WI38 (cell line): ENCODE measurements around the gene CSNK2A3.

Experiments
- H3K4me3 ChIP-seq: 2 replicates; pipeline ENCODE4 v1.5.1; 2011; ENCODE audit warnings: low read depth, mild to moderate bottlenecking, control low read depth, low read length
- TF ChIP-seq, protein P1 (sequence below): IDR thresholded peaks from 2 replicates; pipeline ENCODE4 v1.5.1; 2012; ENCODE audit warnings: low read depth, mild to moderate bottlenecking, control low read depth, low read length

CSNK2A3 gene

DNA sequence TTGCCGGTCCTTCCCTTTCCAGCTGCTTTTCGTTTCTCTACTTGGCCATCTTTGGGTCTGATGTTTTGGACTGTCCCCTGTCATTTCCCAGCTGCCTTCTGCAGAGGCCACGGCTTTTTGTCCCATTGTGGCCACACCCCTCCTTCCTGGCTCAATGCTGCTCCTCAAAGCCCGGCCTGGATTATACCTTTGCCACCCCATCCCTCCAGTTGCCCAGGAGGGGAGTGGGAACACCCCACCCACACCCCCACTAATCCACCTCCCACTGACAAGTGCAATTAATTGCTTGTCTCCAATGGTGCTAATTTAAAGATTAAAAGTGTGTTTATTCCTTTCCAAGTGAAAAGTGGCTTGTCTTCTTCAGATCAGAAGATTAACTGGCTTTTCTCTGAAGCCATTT lies 34.2 kb upstream of the CSNK2A3 start:
- TF ChIP-seq, protein P1, sequence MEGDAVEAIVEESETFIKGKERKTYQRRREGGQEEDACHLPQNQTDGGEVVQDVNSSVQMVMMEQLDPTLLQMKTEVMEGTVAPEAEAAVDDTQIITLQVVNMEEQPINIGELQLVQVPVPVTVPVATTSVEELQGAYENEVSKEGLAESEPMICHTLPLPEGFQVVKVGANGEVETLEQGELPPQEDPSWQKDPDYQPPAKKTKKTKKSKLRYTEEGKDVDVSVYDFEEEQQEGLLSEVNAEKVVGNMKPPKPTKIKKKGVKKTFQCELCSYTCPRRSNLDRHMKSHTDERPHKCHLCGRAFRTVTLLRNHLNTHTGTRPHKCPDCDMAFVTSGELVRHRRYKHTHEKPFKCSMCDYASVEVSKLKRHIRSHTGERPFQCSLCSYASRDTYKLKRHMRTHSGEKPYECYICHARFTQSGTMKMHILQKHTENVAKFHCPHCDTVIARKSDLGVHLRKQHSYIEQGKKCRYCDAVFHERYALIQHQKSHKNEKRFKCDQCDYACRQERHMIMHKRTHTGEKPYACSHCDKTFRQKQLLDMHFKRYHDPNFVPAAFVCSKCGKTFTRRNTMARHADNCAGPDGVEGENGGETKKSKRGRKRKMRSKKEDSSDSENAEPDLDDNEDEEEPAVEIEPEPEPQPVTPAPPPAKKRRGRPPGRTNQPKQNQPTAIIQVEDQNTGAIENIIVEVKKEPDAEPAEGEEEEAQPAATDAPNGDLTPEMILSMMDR = no peak

DNA sequence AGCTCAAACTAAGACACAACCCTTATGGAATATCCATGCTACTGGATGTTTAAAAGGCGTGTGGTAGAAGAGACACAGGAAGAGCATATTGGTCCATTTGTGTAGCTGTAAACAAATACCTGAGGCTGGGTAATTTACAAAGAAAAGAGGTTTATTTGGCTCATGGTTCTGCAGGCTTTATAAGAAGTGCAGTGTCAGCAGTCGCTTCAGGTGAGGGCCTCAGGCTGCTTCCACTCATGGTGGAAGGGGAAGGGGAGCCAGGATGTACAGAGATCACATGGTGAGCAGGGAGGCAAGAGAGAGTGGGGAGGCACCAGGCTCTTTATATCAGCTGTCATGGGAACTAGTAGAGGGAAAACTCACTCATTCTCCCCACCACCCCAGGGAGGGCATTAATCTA lies 31.8 kb upstream of the CSNK2A3 start:
- TF ChIP-seq, protein P1 = no peak
- no peak overlapping the region for H3K4me3 ChIP-seq

More for the DNA sequence above, 34.2 kb upstream of the CSNK2A3 start:
- no peak overlapping the region for H3K4me3 ChIP-seq

DNA sequence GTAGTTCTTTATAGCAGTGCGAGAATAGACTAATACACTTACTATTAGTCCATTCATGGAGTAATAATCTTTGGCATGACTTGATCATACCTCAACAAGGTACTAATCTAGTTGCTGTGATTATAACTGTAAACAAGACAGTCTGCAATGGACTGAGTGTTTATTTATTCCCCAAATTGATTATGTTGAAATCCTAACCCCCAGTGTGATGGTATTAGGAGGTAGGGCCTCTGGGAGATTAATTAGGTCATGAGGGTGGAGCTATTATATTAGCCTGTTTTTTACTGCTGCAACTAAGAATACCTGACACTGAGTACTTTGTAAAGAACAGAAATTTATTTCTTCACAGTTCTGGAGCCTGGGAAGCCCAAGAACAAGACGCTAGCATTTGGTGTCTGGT lies 30.9 kb upstream of the CSNK2A3 start:
- no peak overlapping the region for H3K4me3 ChIP-seq
- TF ChIP-seq, protein P1 = no peak

DNA sequence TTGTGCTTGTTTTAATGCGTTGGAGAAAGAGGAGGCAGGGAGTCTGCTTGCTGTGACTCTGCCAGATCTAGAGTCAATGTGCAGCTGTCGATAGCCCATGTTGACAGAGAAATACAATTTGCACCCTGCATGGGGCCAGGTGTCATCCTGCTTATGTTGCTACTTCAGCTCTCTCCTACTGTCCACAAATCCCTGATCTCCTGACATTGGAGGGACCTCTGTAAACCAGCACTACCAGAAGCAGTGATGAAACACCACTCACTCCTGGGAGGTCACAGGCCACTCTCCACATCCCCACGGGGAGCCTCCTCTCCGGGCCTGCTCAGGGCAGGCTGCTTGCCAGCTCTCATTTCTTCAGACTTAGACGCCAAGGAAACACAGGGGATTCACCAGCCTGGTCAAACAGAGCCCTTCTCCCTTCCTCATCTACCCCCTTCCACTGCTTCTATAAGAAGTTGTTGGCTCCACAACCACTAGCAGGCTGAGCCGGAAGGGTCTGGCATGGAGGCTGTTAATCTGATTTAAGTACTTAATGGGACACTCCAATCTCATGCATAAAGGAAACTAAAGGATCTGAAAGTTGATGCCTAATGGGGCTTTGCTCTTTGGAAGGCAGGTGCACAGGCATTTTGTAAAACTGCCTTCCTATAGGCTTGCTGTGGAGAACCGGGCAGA lies 29.9 kb upstream of the CSNK2A3 start:
- TF ChIP-seq, protein P1 = no peak
- no peak overlapping the region for H3K4me3 ChIP-seq

DNA sequence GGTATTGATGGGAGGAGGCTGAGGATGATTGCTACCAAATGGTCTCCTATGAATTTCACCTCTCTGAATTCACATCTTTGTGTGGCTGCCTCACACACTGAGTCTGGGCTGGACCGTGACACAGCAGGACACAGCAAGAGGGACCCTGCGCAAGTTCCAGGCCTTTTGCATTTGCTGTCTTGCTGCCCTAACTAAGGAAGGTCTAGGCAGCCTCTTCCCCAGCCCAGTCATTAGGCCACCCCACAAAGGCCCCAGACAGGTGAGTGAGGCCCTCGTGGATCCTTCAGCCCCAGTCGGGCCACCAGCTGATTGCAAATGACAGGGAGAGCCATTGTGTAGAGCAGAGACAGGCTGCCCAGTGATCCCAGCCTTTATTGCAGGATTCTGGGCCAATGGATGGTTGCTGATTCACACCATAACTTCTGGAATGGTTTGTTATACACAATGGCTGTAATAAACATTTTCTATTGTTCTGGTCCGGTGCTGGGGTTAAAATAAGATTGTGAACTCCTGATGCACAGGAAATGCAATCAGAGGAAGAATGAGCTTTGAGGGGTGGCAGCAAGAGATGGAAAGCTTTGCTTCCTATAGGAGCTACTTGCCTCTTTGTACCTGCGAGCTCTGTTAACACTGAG lies 28.5 kb upstream of the CSNK2A3 start:
- TF ChIP-seq, protein P1 = no peak
- no peak overlapping the region for H3K4me3 ChIP-seq

DNA sequence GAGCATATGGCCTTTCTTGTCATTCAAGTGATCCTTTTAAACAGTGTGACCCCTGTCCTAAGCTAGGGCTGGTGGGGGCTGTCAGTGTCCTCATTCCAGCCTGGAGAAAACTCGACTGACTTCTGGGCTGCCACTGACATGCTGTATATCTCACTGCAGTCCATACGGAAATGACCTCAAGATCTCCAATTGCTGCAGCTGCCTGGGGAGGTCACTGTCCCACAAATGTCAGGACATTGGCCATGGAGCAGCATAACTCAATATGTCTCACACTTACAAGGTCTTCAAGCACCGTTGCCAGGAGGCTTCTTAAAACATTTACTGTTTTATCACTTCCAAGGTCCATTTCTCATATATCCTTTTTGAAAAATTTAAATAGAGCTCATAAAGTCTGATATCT lies 27.8 kb upstream of the CSNK2A3 start:
- TF ChIP-seq, protein P1 = no peak
- H3K4me3 ChIP-seq = no peak overlapping the region

DNA sequence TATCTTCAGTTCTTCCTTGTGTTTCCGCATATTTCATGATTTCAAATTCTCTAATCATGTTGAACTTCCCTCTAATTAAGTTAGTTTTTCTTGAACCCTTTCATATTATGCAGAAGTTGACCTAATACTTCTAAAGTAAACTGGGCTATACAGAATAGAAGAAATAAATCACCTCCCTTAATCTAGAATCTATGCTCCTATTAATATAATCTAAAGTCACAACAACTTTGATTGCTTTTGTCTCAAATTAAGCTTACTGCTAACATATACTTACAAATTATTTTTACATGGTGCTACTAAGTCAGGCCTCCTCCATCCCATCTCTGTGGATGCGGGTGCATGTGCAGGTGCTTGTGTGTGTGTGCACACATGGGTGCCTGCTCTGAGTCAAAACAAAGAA lies 27.3 kb upstream of the CSNK2A3 start:
- TF ChIP-seq, protein P1 = no peak
- H3K4me3 ChIP-seq = no peak overlapping the region
